H9 (cell line): ENCODE results near the gene CLEC16A. TPM values are rescaled to one million over a fixed set of nuclear protein-coding genes. Genes with fewer than 3 reads are reported as not detected.

Experiments used
- DNase-seq: peaks from one replicate; pipeline ENCODE4 v3.0.0-alpha.2; 2017
- H2AFZ ChIP-seq: one replicate; pipeline ENCODE4 v1.6.1; 2013; ENCODE audit warnings: mild to moderate bottlenecking, low read length, control low read depth, moderate library complexity
- H2AK5ac ChIP-seq: 2 replicates; pipeline ENCODE4 v1.6.1; 2013; ENCODE audit warnings: low read length, control low read depth, mixed read lengths; ENCODE audit not compliant: insufficient read length
- H2BK120ac ChIP-seq: one replicate; pipeline ENCODE4 v1.6.1; 2013; ENCODE audit warnings: low read depth, mild to moderate bottlenecking, low read length, control low read depth, inconsistent platforms; ENCODE audit not compliant: poor library complexity, severe bottlenecking
- H2BK12ac ChIP-seq: 2 replicates; pipeline ENCODE4 v1.6.1; 2013; ENCODE audit warnings: low read length, control low read depth, mixed read lengths, low read depth; ENCODE audit not compliant: insufficient read length
- H2BK15ac ChIP-seq: 2 replicates; pipeline ENCODE4 v1.6.1; 2013; ENCODE audit warnings: low read depth, low read length, control low read depth
- H2BK20ac ChIP-seq: one replicate; pipeline ENCODE4 v1.6.1; 2013; ENCODE audit warnings: low read depth, mild to moderate bottlenecking, low read length, control low read depth, inconsistent platforms; ENCODE audit not compliant: poor library complexity, severe bottlenecking
- H2BK5ac ChIP-seq: 2 replicates; pipeline ENCODE4 v1.6.1; 2013; ENCODE audit warnings: low read length, control low read depth, mixed read lengths; ENCODE audit not compliant: insufficient read length
- H3K14ac ChIP-seq: 2 replicates; pipeline ENCODE4 v1.6.1; 2013; ENCODE audit warnings: low read length, control low read depth; ENCODE audit not compliant: insufficient read depth
- H3K18ac ChIP-seq: 2 replicates; pipeline ENCODE4 v1.6.1; 2013; ENCODE audit warnings: low read depth, mild to moderate bottlenecking, mixed read lengths, low read length, control low read depth; ENCODE audit not compliant: insufficient read length
- H3K23ac ChIP-seq: 2 replicates; pipeline ENCODE4 v1.6.1; 2013; ENCODE audit warnings: low read length, control low read depth, mixed read lengths, low read depth; ENCODE audit not compliant: insufficient read length
- H3K23me2 ChIP-seq: 2 replicates; pipeline ENCODE4 v1.6.1; 2013; ENCODE audit warnings: low read depth, mild to moderate bottlenecking, mixed read lengths, low read length, control low read depth; ENCODE audit not compliant: insufficient read length, poor library complexity, severe bottlenecking
- H3K27ac ChIP-seq: 2 replicates; pipeline ENCODE4 v1.5.1; 2013; ENCODE audit warnings: low read length, control low read depth, mixed read lengths, low read depth; ENCODE audit not compliant: insufficient read length
- H3K27me3 ChIP-seq: 2 replicates; pipeline ENCODE4 v1.6.1; 2013; ENCODE audit warnings: low read length, control low read depth, inconsistent platforms; ENCODE audit not compliant: insufficient read depth
- H3K4ac ChIP-seq: 2 replicates; pipeline ENCODE4 v1.6.1; 2013; ENCODE audit warnings: low read depth, mild to moderate bottlenecking, control low read depth, inconsistent platforms, low read length, moderate library complexity
- H3K4me1 ChIP-seq: 2 replicates; pipeline ENCODE4 v1.6.1; 2013; ENCODE audit warnings: low read length, control low read depth, inconsistent platforms; ENCODE audit not compliant: insufficient read depth
- H3K4me2 ChIP-seq: 2 replicates; pipeline ENCODE4 v1.6.1; 2013; ENCODE audit warnings: low read length, control low read depth, mixed read lengths; ENCODE audit not compliant: insufficient read length, insufficient read depth
- H3K56ac ChIP-seq: 2 replicates; pipeline ENCODE4 v1.6.1; 2013; ENCODE audit warnings: low read depth, mild to moderate bottlenecking, mixed read lengths, low read length, control low read depth; ENCODE audit not compliant: insufficient read length
- H3K79me1 ChIP-seq: 2 replicates; pipeline ENCODE4 v1.6.1; 2013; ENCODE audit warnings: low read depth, mild to moderate bottlenecking, moderate library complexity, low read length, control low read depth, inconsistent platforms; ENCODE audit not compliant: insufficient read depth, poor library complexity, severe bottlenecking
- H3K79me2 ChIP-seq: 2 replicates; pipeline ENCODE4 v1.6.1; 2013; ENCODE audit warnings: low read length, control low read depth, inconsistent platforms; ENCODE audit not compliant: insufficient read depth
- H3K9ac ChIP-seq: 2 replicates; pipeline ENCODE4 v1.6.1; 2013; ENCODE audit warnings: low read length, control low read depth, mixed read lengths; ENCODE audit not compliant: insufficient read length; ENCODE audit errors: extremely low read depth
- H3K9me3 ChIP-seq: one replicate; pipeline ENCODE4 v1.6.1; 2013; ENCODE audit warnings: low read depth, low read length, inconsistent platforms; ENCODE audit not compliant: control insufficient read depth
- H3T11ph ChIP-seq: one replicate; pipeline ENCODE4 v1.6.1; 2013; ENCODE audit warnings: mild to moderate bottlenecking, low read length, control low read depth, inconsistent platforms
- H4K20me1 ChIP-seq: one replicate; pipeline ENCODE4 v1.6.1; 2013; ENCODE audit not compliant: control insufficient read depth, insufficient read length, insufficient read depth
- H4K5ac ChIP-seq: 2 replicates; pipeline ENCODE4 v1.6.1; 2013; ENCODE audit warnings: low read depth, mild to moderate bottlenecking, mixed read lengths, low read length, control low read depth; ENCODE audit not compliant: insufficient read length
- H4K8ac ChIP-seq: replicated peaks from 2 replicates; pipeline ENCODE4 v1.6.1; 2013; ENCODE audit warnings: low read length, control low read depth, mixed read lengths, low read depth; ENCODE audit not compliant: insufficient read length
- H4K91ac ChIP-seq: 2 replicates; pipeline ENCODE4 v1.6.1; 2013; ENCODE audit warnings: low read depth, mild to moderate bottlenecking, moderate library complexity, mixed read lengths, low read length, control low read depth; ENCODE audit not compliant: insufficient read length
- H3K27ac Mint-ChIP-seq, 3 experiments: 2 replicates in 2 of 3; 3 replicates in 1 of 3; pipeline ENCODE4 v1.8.0; 2020 to 2021; ENCODE audit warnings: mixed read lengths in 3 of 3, mild to moderate bottlenecking in 1 of 3, moderate library complexity in 1 of 3
- H3K27me3 Mint-ChIP-seq: 2 replicates; pipeline ENCODE4 v1.8.0; 2021; ENCODE audit warnings: low read depth, mild to moderate bottlenecking, moderate library complexity, mixed read lengths
- H3K36me3 Mint-ChIP-seq, 3 experiments: 2 replicates in 2 of 3; 3 replicates in 1 of 3; pipeline ENCODE4 v1.8.0; 2020 to 2021; ENCODE audit warnings: low read depth in 3 of 3, mixed read lengths in 3 of 3; ENCODE audit not compliant: insufficient read depth in 1 of 3
- H3K4me1 Mint-ChIP-seq, 2 experiments: 2 replicates each; pipeline ENCODE4 v1.8.0; 2020; ENCODE audit warnings: mixed read lengths in 2 of 2
- H3K4me3 Mint-ChIP-seq, 2 experiments: 2 replicates in 1 of 2; 3 replicates in 1 of 2; pipeline ENCODE4 v1.8.0; 2020 to 2021; ENCODE audit warnings: mild to moderate bottlenecking in 2 of 2, mixed read lengths in 2 of 2, moderate library complexity in 1 of 2
- H3K9me3 Mint-ChIP-seq, 2 experiments: 2 replicates in 1 of 2; 3 replicates in 1 of 2; pipeline ENCODE4 v1.8.0; 2020; ENCODE audit warnings: mild to moderate bottlenecking in 2 of 2, mixed read lengths in 2 of 2, moderate library complexity in 1 of 2
- WGBS: extraction: QIAGEN DNeasy Blood & Tissue Kit; methylation state at CpG from one replicate; pipeline ENCODE4 v1.1.7; 2013; ENCODE audit warnings: missing lambda C conversion rate, low lambda C conversion rate, mixed read lengths; ENCODE audit not compliant: insufficient read length; ENCODE audit errors: extremely low coverage; 5-methylcytosine and 5-hydroxymethylcytosine counted together
- total RNA-seq: library from RNA; stranded (reverse); gene quantifications from 2 replicates; pipeline ENCODE4 v1.2.1, GENCODE V29; 2021
- TF ChIP-seq, protein P1 (sequence below): fragments of 200-600 bp; sonication (generic); conservative IDR thresholded peaks from 3 replicates; pipeline ENCODE4 v1.8.0; 2021; ENCODE audit warnings: antibody characterized with exemption, mild to moderate bottlenecking

Gene CLEC16A
- total RNA-seq, 1 experiment from 2014 or later: 15.2 TPM

DNA sequence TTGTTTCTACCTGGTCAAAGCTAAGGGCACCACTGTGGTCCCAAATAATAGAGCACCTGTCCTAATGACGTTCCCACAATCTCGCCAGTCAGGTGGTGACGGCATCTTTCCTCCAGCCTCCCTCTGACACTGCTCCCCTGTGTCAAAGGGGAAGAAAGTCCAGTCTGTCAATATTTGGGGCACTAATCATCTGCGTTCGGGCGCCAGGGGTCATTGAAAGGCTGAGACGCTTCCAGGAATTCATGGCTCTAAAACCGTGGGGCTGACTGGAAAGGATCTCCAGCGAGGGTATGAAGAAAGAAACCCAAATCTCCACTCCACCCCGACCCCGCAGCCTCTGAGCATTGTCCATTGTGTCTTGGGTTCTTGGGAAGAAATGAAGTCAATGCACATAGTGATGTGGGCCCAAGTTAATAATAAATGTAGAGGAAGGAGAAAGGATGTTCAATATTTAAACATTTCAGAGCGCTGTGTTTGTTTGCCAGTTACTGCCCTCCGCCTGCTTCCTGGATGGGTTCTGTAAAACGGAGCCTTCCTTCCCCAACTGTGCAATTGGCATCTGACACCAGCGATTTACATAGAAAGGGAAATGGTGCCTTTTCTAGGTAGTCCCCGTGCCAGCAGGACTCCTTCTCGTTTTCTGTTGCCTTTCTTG is 208.4 kb downstream of the CLEC16A start:
- H2BK15ac ChIP-seq: no peak overlapping the region
- H2BK20ac ChIP-seq: no peak overlapping the region
- H3K9me3 Mint-ChIP-seq: no peaks in the 10 kb centered on the region
- TF ChIP-seq, protein P1, sequence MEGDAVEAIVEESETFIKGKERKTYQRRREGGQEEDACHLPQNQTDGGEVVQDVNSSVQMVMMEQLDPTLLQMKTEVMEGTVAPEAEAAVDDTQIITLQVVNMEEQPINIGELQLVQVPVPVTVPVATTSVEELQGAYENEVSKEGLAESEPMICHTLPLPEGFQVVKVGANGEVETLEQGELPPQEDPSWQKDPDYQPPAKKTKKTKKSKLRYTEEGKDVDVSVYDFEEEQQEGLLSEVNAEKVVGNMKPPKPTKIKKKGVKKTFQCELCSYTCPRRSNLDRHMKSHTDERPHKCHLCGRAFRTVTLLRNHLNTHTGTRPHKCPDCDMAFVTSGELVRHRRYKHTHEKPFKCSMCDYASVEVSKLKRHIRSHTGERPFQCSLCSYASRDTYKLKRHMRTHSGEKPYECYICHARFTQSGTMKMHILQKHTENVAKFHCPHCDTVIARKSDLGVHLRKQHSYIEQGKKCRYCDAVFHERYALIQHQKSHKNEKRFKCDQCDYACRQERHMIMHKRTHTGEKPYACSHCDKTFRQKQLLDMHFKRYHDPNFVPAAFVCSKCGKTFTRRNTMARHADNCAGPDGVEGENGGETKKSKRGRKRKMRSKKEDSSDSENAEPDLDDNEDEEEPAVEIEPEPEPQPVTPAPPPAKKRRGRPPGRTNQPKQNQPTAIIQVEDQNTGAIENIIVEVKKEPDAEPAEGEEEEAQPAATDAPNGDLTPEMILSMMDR: no peak
- H3T11ph ChIP-seq: no peak overlapping the region
- no peak overlapping the region for H4K8ac ChIP-seq
- H4K20me1 ChIP-seq: no peaks in the 10 kb centered on the region
- no peaks in the 10 kb centered on the region for H3K9me3 ChIP-seq
- no peak overlapping the region for H3K4ac ChIP-seq
- H3K4me2 ChIP-seq: no peak overlapping the region
- no peak overlapping the region for H2AK5ac ChIP-seq
- no peak overlapping the region for H3K56ac ChIP-seq
- H3K14ac ChIP-seq: no peak overlapping the region
- no peak overlapping the region for H2AFZ ChIP-seq
- WGBS: no CpG with 5 or more reads among the region's 17 CpGs
- H3K27ac ChIP-seq: no peak overlapping the region
- no peaks in the 10 kb centered on the region for H3K79me2 ChIP-seq
- no peaks in the 10 kb centered on the region for H3K27me3 ChIP-seq
- H2BK120ac ChIP-seq: no peak overlapping the region
- H3K4me3 Mint-ChIP-seq: no peak overlapping the region
- H3K36me3 Mint-ChIP-seq: peaks cover 0 to 3% (median 0%) of the 10 kb centered on the region in 3 experiments; a peak in 2 of 7 replicates
- no peaks in the 10 kb centered on the region for H3K27me3 Mint-ChIP-seq
- H3K27ac Mint-ChIP-seq: no peak overlapping the region
- no peak overlapping the region for H3K18ac ChIP-seq
- H2BK12ac ChIP-seq: no peak overlapping the region
- no peak for DNase-seq
- H3K9ac ChIP-seq: no peak overlapping the region
- no peak overlapping the region for H3K23ac ChIP-seq
- no peaks in the 10 kb centered on the region for H3K23me2 ChIP-seq
- H3K4me1 Mint-ChIP-seq: peaks cover 3 to 4% of the 10 kb centered on the region in 2 experiments; a peak in 2 of 4 replicates
- H4K5ac ChIP-seq: no peak overlapping the region
- no peaks in the 10 kb centered on the region for H3K4me1 ChIP-seq
- no peak overlapping the region for H2BK5ac ChIP-seq
- no peaks in the 10 kb centered on the region for H3K79me1 ChIP-seq
- no peak overlapping the region for H4K91ac ChIP-seq
